ENCODE data around the gene RPL41. TPM values are rescaled to one million over a fixed set of nuclear protein-coding genes. Genes with fewer than 3 reads are reported as not detected.
"Not testable (repeated sequence)": the region's sequence is repeated elsewhere in the genome, so short reads cannot be mapped to it uniquely, and the experiment has no call there.

Gene RPL41
- total RNA-seq, 1 experiment from 2014 or later = 3,839 TPM

DNA sequence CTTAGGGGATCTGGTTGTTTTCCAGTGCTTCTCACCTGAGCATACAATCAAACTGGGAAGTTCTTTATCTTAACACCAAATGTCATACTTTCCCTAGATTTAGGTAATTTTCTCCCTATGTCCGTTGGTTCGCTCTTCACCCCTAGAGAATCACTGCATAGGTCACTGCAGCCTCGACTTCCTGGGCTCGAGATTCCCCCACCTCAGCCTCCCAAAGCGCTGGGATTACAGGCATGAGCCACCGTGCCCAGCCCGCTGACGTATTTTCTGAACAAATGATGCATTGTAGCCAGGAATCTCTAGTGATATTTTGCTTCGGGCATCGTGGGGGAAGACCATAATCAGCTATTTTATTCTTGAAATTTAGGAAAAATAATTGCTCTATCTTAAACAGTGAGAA is 1.1 kb upstream of the RPL41 start:
- no peaks in the 10 kb centered on the region for H3K27me3 ChIP-seq (ENCODE audit: control insufficient read depth, insufficient read depth, low read length)
- peak overlapping the region; percentile 83 for H3K4me3 ChIP-seq (ENCODE audit: insufficient read depth, low read depth, low read length)
- H3K36me3 ChIP-seq (replicated peaks; ENCODE audit: control insufficient read depth, insufficient read depth, low read length) = peaks cover 23% of the 10 kb centered on the region
- no peak for DNase-seq

- H3K4me3 ChIP-seq (ENCODE audit: insufficient read depth, low read depth, low read length) = peak overlapping the region; percentile 83
- not testable (repeated sequence) for H3K27me3 ChIP-seq (ENCODE audit: control insufficient read depth, insufficient read depth, low read length); DNase-seq
- H3K36me3 ChIP-seq (replicated peaks; ENCODE audit: control insufficient read depth, insufficient read depth, low read length) = peaks cover 17% of the 10 kb centered on the region
Measured at GRCh38 chr12:56117082-56117706, 761 bp downstream of the RPL41 start.

GRCh38 chr12:56117778-56118687 is 1.6 kb downstream of the RPL41 start, which contains the start of gene ZC3H10:
TSS of gene ZC3H10 (plus strand) at chr12:56118266. CDS start at chr12:56120563, 2,297 bp downstream.
- H3K4me3 ChIP-seq (ENCODE audit: insufficient read depth, low read depth, low read length) = peak within 1 kb of the TSS; percentile 83
- peak; percentile 94 for DNase-seq
- peaks cover 15% of the 10 kb centered on the region for H3K36me3 ChIP-seq (replicated peaks; ENCODE audit: control insufficient read depth, insufficient read depth, low read length)
- no peaks in the 10 kb centered on the region for H3K27me3 ChIP-seq (ENCODE audit: control insufficient read depth, insufficient read depth, low read length)

DNA sequence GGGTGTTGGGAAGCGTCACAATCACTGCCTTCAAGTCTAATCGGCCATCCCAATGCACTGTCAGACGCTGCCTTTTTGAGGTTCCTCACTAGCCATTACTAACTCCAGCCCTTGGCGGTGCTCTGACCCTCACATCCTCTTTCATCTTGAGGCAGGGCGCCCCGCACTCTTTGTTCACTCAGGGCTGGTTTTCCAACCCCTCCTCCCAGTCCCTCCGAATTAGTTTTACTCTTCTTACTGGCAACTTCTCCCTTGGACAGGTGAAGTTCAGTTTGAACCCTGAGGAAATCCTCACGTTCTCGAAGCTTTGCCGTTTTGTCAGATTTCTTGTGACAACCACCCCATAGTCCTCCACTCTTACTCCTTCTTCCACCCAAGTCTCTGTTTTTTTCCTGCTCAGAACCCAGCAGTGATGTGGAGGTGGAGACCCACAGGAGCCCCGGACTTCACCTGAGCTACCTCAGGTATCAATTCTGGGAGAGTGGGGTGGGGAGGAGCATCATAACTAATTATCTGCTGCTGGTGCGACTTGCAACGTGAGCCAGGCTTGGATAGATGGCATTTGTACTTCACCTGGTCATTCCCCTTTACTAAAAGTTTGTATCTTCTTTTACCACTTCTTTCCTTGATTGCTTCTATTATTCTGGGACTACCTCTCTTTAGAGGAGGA is 2.4 kb downstream of the RPL41 start:
- Histone ChIP-seq H3K4me3 (ENCODE audit: insufficient read depth, low read depth, low read length) (peak overlapping the region; percentile 71), H3K27me3 (ENCODE audit: control insufficient read depth, insufficient read depth, low read length) (no peaks in the 10 kb centered on the region), H3K36me3 (replicated peaks; ENCODE audit: control insufficient read depth, insufficient read depth, low read length) (peaks cover 13% of the 10 kb centered on the region)
- no peak for DNase-seq

DNA sequence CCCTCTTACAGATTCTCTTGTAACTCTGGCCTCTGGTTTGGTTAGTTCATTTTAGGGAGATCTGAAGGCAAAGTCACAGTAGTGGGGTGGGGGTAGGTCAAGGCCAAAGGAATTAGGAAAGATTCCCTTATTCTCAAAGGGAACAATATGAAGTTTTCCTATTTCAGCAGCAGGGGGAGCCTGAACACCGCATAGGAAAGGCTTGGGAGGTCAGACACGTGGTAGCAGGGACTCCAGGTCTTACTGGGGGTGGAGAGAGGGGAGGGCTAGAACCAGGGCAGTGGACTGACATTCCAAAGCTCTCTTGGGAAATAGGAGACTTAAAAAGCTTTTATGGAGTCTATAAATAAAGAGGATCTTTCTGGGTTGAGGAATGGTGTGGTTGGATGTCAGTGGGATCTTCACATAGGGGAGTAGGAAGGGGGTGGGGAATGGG is 2.9 kb downstream of the RPL41 start:
- H3K36me3 ChIP-seq (replicated peaks; ENCODE audit: control insufficient read depth, insufficient read depth, low read length) = peaks cover 13% of the 10 kb centered on the region
- no peak overlapping the region for H3K4me3 ChIP-seq (ENCODE audit: insufficient read depth, low read depth, low read length)
- no peaks in the 10 kb centered on the region for H3K27me3 ChIP-seq (ENCODE audit: control insufficient read depth, insufficient read depth, low read length)
- DNase-seq = peak; percentile 93

- Histone ChIP-seq H3K36me3 (replicated peaks; ENCODE audit: control insufficient read depth, insufficient read depth, low read length) (peaks cover 13% of the 10 kb centered on the region), H3K4me3 (ENCODE audit: insufficient read depth, low read depth, low read length) (no peak overlapping the region), H3K27me3 (ENCODE audit: control insufficient read depth, insufficient read depth, low read length) (no peaks in the 10 kb centered on the region)
- no peak for DNase-seq
Measured at GRCh38 chr12:56120158-56120846, 3.9 kb downstream of the RPL41 start.

GRCh38 chr12:56121204-56121870 is 4.9 kb downstream of the RPL41 start:
- DNase-seq = no peak
- H3K27me3 ChIP-seq (ENCODE audit: control insufficient read depth, insufficient read depth, low read length) = no peaks in the 10 kb centered on the region
- no peak overlapping the region for H3K4me3 ChIP-seq (ENCODE audit: insufficient read depth, low read depth, low read length)
- peaks cover 13% of the 10 kb centered on the region for H3K36me3 ChIP-seq (replicated peaks; ENCODE audit: control insufficient read depth, insufficient read depth, low read length)

GRCh38 chr12:56122637-56123036 is 6.2 kb downstream of the RPL41 start:
- DNase-seq = no peak
- H3K36me3 ChIP-seq (replicated peaks; ENCODE audit: control insufficient read depth, insufficient read depth, low read length) = peaks cover 10% of the 10 kb centered on the region
- no peaks in the 10 kb centered on the region for H3K27me3 ChIP-seq (ENCODE audit: control insufficient read depth, insufficient read depth, low read length)
- H3K4me3 ChIP-seq (ENCODE audit: insufficient read depth, low read depth, low read length) = no peak overlapping the region

- DNase-seq = no peak
- Histone ChIP-seq H3K27me3 (ENCODE audit: control insufficient read depth, insufficient read depth, low read length) (no peaks in the 10 kb centered on the region), H3K4me3 (ENCODE audit: insufficient read depth, low read depth, low read length) (no peak overlapping the region), H3K36me3 (replicated peaks; ENCODE audit: control insufficient read depth, insufficient read depth, low read length) (peaks cover 10% of the 10 kb centered on the region)
Measured at GRCh38 chr12:56124133-56124532, 7.7 kb downstream of the RPL41 start.

DNA sequence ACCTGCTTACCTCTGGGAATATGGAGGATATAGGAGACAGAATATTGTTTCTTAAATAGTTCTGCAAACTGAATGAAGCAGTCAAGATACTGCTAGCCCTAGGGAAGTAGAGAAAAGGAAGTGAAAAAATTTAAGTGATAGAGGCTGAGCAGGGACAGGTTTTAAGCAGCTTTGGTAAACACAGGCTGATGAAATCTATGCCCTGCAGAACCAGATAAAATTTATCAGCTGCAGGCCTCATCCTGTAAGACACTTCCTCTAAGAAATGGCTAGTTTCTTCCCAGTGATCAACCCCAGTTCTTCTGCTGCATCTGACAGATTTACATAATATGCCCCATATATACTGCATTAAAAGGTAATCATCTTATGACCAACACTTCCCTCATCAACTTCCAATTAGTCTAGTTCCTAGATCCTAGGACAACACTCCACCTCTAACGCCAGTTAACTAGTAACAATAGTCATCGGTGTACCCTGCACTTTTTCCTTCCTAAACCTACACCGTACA is 10.4 kb downstream of the RPL41 start:
- Histone ChIP-seq H3K27me3 (ENCODE audit: control insufficient read depth, insufficient read depth, low read length) (no peaks in the 10 kb centered on the region), H3K36me3 (replicated peaks; ENCODE audit: control insufficient read depth, insufficient read depth, low read length) (peaks cover 12% of the 10 kb centered on the region), H3K4me3 (ENCODE audit: insufficient read depth, low read depth, low read length) (no peak overlapping the region)
- no peak for DNase-seq

- Histone ChIP-seq H3K27me3 (ENCODE audit: control insufficient read depth, insufficient read depth, low read length) (no peaks in the 10 kb centered on the region), H3K4me3 (ENCODE audit: insufficient read depth, low read depth, low read length) (peak overlapping the region; percentile 25), H3K36me3 (replicated peaks; ENCODE audit: control insufficient read depth, insufficient read depth, low read length) (peaks cover 19% of the 10 kb centered on the region)
- peak; percentile 16 for DNase-seq
Measured at GRCh38 chr12:56127485-56127887, 11.1 kb downstream of the RPL41 start.

DNA sequence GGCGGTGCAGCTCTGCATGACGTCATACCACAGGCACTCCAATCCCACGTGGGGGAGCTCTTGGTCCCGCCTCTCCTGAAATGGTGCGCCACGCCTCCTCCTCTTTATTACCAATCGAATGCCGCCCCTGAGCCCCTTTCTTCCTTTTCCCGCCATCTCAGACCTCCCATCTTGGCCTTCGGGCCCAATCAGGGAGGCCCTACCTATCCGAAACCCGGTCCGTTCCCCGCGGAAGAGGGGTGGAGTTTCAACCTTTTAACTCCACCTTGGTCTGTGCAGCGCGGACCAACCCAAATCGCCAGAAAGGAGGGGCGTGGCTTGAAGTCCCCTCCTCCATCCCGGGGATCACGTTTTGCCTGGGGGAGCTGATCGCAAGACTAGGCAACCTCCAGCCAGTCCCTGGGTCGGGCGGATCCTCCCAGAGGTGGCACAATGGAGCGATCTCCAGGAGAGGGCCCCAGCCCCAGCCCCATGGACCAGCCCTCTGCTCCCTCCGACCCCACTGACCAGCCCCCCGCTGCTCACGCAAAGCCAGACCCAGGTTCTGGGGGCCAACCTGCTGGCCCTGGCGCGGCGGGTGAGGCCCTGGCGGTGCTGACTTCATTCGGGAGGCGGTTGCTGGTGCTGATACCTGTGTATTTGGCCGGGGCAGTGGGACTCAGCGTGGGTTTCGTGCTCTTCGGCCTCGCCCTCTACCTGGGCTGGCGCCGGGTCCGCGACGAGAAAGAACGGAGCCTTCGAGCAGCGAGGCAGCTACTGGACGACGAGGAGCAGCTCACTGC is 11.6 kb downstream of the RPL41 start, which contains the start of gene ESYT1:
ESYT1 (plus strand) TSS at position 380 of the 782 bp plus-strand sequence; CDS start at position 433, 53 bp downstream.
- Histone ChIP-seq H3K4me3 (ENCODE audit: insufficient read depth, low read depth, low read length) (peak within 1 kb of the TSS; percentile 88), H3K27me3 (ENCODE audit: control insufficient read depth, insufficient read depth, low read length) (no peaks in the 10 kb centered on the region), H3K36me3 (replicated peaks; ENCODE audit: control insufficient read depth, insufficient read depth, low read length) (peaks cover 20% of the 10 kb centered on the region)
- peak; percentile 97 for DNase-seq

GRCh38 chr12:56128670-56129205 is 12.3 kb downstream of the RPL41 start:
- Histone ChIP-seq H3K27me3 (ENCODE audit: control insufficient read depth, insufficient read depth, low read length) (no peaks in the 10 kb centered on the region), H3K4me3 (ENCODE audit: insufficient read depth, low read depth, low read length) (peak overlapping the region; percentile 88), H3K36me3 (replicated peaks; ENCODE audit: control insufficient read depth, insufficient read depth, low read length) (peaks cover 27% of the 10 kb centered on the region)
- peak; percentile 65 for DNase-seq

Measured in H7 (cell line).